ENCODE measurements around the gene MAN1A1. TPM values are rescaled to one million over a fixed set of nuclear protein-coding genes. Genes with fewer than 3 reads are reported as not detected.

MAN1A1 gene
- polyA plus RNA-seq, 2 of the 4 experiments (the other 2 are of a cell fraction): 0.05 TPM; not detected in 1

DNA sequence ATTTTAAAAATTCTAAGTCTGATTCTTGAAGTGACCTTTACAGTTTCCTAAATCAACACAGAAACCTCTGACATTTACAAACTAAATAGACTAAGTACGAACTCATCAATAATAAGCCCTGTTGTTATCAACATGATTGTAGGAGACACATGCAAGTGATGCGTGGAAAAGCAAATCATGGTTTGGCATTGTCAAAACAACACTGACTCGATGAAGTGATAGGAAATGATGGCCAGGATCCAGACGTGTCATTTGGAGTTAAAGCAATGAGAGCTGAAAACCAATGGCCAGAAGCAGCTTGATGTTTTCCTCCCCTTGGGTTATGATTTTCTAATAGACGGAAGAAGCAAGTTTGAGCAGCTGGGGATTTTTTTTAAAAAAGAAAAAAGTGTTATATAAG is 153.7 kb downstream of the MAN1A1 start:
- ChIA-PET CTCF (no interaction called here), POLR2A (interaction anchor here (1.0 kb wide), 1 partner anchor 47 kb away, joined by 3 read pairs; no protein-coding TSS in a partner anchor)
- DNase-seq (ENCODE audit: low read depth in 1 of 2, low spot score in 1 of 2) (no peak), FAIRE-seq (no peak), ATAC-seq (no peak)
- 56% methylated on average over 5 of the region's 5 CpGs for WGBS (ENCODE audit: missing lambda C conversion rate)
- Histone ChIP-seq H3K4me2 (no peak overlapping the region), H3K27ac (no peak overlapping the region), H3K4me3 (no peak overlapping the region), H3K9me3 (no peaks in the 10 kb centered on the region), H3K4me1 (no peaks in the 10 kb centered on the region)
- TF ChIP-seq, protein P1, sequence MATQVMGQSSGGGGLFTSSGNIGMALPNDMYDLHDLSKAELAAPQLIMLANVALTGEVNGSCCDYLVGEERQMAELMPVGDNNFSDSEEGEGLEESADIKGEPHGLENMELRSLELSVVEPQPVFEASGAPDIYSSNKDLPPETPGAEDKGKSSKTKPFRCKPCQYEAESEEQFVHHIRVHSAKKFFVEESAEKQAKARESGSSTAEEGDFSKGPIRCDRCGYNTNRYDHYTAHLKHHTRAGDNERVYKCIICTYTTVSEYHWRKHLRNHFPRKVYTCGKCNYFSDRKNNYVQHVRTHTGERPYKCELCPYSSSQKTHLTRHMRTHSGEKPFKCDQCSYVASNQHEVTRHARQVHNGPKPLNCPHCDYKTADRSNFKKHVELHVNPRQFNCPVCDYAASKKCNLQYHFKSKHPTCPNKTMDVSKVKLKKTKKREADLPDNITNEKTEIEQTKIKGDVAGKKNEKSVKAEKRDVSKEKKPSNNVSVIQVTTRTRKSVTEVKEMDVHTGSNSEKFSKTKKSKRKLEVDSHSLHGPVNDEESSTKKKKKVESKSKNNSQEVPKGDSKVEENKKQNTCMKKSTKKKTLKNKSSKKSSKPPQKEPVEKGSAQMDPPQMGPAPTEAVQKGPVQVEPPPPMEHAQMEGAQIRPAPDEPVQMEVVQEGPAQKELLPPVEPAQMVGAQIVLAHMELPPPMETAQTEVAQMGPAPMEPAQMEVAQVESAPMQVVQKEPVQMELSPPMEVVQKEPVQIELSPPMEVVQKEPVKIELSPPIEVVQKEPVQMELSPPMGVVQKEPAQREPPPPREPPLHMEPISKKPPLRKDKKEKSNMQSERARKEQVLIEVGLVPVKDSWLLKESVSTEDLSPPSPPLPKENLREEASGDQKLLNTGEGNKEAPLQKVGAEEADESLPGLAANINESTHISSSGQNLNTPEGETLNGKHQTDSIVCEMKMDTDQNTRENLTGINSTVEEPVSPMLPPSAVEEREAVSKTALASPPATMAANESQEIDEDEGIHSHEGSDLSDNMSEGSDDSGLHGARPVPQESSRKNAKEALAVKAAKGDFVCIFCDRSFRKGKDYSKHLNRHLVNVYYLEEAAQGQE (IDR thresholded peaks at IDR 0.05): no peak
- no peak for TF ChIP-seq KDM1A (IDR thresholded peaks at IDR 0.05; ENCODE audit: low read depth)
- TF ChIP-seq NR3C1 (IDR thresholded peaks at IDR 0.05): no peak
- TF ChIP-seq, protein P2, sequence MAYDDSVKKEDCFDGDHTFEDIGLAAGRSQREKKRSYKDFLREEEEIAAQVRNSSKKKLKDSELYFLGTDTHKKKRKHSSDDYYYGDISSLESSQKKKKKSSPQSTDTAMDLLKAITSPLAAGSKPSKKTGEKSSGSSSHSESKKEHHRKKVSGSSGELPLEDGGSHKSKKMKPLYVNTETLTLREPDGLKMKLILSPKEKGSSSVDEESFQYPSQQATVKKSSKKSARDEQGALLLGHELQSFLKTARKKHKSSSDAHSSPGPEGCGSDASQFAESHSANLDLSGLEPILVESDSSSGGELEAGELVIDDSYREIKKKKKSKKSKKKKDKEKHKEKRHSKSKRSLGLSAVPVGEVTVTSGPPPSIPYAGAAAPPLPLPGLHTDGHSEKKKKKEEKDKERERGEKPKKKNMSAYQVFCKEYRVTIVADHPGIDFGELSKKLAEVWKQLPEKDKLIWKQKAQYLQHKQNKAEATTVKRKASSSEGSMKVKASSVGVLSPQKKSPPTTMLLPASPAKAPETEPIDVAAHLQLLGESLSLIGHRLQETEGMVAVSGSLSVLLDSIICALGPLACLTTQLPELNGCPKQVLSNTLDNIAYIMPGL (CRISPR knock-in tag; IDR thresholded peaks at IDR 0.05; ENCODE audit: borderline replicate concordance): no peak

DNA sequence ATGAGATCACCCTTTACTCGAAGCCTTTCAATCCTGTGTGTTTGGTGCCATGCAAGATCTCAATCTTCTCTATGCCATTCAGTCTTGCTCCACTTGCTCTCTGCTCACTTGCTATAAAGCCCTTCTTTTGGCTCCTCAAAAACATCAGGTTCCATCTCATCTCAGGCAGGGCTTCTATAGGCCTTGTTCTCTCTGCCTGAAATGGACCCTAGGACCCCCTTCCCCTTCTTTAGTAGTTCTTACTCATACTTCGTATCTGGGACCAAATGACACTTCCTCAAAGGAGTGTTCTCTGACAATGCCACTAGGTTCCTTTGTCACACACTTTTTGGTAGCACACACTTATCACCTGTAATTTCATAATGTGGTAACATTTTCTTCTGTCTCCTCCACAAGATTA is 154.4 kb downstream of the MAN1A1 start:
- no peak overlapping the region for H3K27ac ChIP-seq
- POLR2A ChIA-PET: no interaction called here

DNA sequence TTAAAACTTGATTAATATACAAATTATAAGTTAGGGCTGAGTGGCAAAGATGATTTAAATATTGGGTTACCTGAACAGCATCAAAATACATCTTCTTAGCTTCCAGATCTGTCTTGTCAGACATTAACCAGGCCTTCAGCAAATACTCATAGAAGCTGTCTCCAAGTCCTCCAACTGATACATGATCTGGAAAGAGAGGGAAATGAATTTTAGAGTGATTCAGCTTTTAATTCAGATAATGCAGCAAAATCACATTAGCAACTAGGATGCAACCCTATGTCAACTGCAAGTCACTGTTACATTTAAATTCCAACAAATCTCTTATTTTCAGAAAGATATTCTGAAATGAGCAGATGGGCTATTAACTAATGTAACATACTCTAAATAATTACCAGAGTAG is 155.9 kb downstream of the MAN1A1 start:
- no peak for ATAC-seq
- TF ChIP-seq EP300 (IDR thresholded peaks at IDR 0.05) (no peak), KDM1A (IDR thresholded peaks at IDR 0.05; ENCODE audit: low read depth) (no peak), NPAS2 (CRISPR knock-in tag; IDR thresholded peaks at IDR 0.05; ENCODE audit: borderline replicate concordance) (no peak)
- CTCF ChIA-PET: no interaction called here

More for the DNA sequence above, 154.4 kb downstream of the MAN1A1 start:
- H3K4me2 ChIP-seq: no peak overlapping the region
- CTCF ChIA-PET: no interaction called here
- no peak for ATAC-seq
- no peak for DNase-seq (ENCODE audit: low read depth in 1 of 2, low spot score in 1 of 2)
- H3K4me1 ChIP-seq: no peaks in the 10 kb centered on the region
- TF ChIP-seq, protein P3, sequence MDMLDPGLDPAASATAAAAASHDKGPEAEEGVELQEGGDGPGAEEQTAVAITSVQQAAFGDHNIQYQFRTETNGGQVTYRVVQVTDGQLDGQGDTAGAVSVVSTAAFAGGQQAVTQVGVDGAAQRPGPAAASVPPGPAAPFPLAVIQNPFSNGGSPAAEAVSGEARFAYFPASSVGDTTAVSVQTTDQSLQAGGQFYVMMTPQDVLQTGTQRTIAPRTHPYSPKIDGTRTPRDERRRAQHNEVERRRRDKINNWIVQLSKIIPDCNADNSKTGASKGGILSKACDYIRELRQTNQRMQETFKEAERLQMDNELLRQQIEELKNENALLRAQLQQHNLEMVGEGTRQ (IDR thresholded peaks at IDR 0.05): no peak
- no peak for TF ChIP-seq ESRRA (IDR thresholded peaks at IDR 0.05; ENCODE audit: borderline replicate concordance, low read length)
- no peak for TF ChIP-seq SMC3 (IDR thresholded peaks at IDR 0.05)
- TF ChIP-seq, protein P4, sequence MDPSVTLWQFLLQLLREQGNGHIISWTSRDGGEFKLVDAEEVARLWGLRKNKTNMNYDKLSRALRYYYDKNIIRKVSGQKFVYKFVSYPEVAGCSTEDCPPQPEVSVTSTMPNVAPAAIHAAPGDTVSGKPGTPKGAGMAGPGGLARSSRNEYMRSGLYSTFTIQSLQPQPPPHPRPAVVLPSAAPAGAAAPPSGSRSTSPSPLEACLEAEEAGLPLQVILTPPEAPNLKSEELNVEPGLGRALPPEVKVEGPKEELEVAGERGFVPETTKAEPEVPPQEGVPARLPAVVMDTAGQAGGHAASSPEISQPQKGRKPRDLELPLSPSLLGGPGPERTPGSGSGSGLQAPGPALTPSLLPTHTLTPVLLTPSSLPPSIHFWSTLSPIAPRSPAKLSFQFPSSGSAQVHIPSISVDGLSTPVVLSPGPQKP (IDR thresholded peaks at IDR 0.05; ENCODE audit: low read depth, low read length): no peak
- no peak for TF ChIP-seq GATA3 (IDR thresholded peaks at IDR 0.05; ENCODE audit: borderline replicate concordance)
- TF ChIP-seq HDAC2 (IDR thresholded peaks at IDR 0.05): no peak
- TF ChIP-seq CBX2 (IDR thresholded peaks at IDR 0.05; ENCODE audit: borderline replicate concordance, low read depth): no peak
- no peak for TF ChIP-seq ZNF302 (CRISPR knock-in tag; IDR thresholded peaks at IDR 0.05)
- no peak for TF ChIP-seq FOXS1 (CRISPR knock-in tag; IDR thresholded peaks at IDR 0.05)
- no peak for TF ChIP-seq SREBF2 (IDR thresholded peaks at IDR 0.05)
- TF ChIP-seq KDM5A (IDR thresholded peaks at IDR 0.05): no peak
- TF ChIP-seq HOXB5 (CRISPR knock-in tag; IDR thresholded peaks at IDR 0.05): no peak
- TF ChIP-seq CBX8 (IDR thresholded peaks at IDR 0.05): no peak
- TF ChIP-seq EP300 (IDR thresholded peaks at IDR 0.05): no peak
- no peak for TF ChIP-seq NPAS2 (CRISPR knock-in tag; IDR thresholded peaks at IDR 0.05; ENCODE audit: borderline replicate concordance)
- TF ChIP-seq ZFP36 (IDR thresholded peaks at IDR 0.05; ENCODE audit: borderline replicate concordance, partially characterized antibody): no peak
- TF ChIP-seq, protein P5, sequence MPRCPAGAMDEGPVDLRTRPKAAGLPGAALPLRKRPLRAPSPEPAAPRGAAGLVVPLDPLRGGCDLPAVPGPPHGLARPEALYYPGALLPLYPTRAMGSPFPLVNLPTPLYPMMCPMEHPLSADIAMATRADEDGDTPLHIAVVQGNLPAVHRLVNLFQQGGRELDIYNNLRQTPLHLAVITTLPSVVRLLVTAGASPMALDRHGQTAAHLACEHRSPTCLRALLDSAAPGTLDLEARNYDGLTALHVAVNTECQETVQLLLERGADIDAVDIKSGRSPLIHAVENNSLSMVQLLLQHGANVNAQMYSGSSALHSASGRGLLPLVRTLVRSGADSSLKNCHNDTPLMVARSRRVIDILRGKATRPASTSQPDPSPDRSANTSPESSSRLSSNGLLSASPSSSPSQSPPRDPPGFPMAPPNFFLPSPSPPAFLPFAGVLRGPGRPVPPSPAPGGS (IDR thresholded peaks at IDR 0.05): no peak
- FAIRE-seq: no peak
- H3K9me3 ChIP-seq: no peaks in the 10 kb centered on the region
- H3K4me3 ChIP-seq: no peak overlapping the region
- 12% methylated on average over 2 of the region's 2 CpGs for WGBS (ENCODE audit: missing lambda C conversion rate)

More for the DNA sequence above, 155.9 kb downstream of the MAN1A1 start:
- FAIRE-seq (no peak), DNase-seq (ENCODE audit: low read depth in 1 of 2, low spot score in 1 of 2) (no peak)
- H3K4me1 ChIP-seq: no peaks in the 10 kb centered on the region
- no peak overlapping the region for H3K4me3 ChIP-seq
- POLR2A ChIA-PET: no interaction called here
- no peak overlapping the region for H3K27ac ChIP-seq
- no peaks in the 10 kb centered on the region for H3K9me3 ChIP-seq
- no peak overlapping the region for H3K4me2 ChIP-seq
